B cell (primary cell): ENCODE measurements around the gene PRKN. TPM values are rescaled to one million over a fixed set of nuclear protein-coding genes. Genes with fewer than 3 reads are reported as not detected.
"Not testable (repeated sequence)": the region's sequence is repeated elsewhere in the genome, so short reads cannot be mapped to it uniquely, and the experiment has no call there.

Source experiments
- ATAC-seq: fragments of 200-7000 bp; cut with Tn5 transposase; one replicate; pipeline ENCODE4 v1.10.0; 2021; ENCODE audit warnings: low read depth, mild to moderate bottlenecking, moderate number of reproducible peaks, moderate library complexity
- CTCF ChIA-PET: fragments of 350-600 bp; sonication (Branson Sonifier 250); formaldehyde crosslinking; loops from one replicate; lab custom pipeline; 2021; ENCODE audit warnings: antibody characterized with exemption, inconsistent platforms; lab: Charles Lee
- POLR2A ChIA-PET: fragments of 350-600 bp; sonication (Branson Sonifier 250); formaldehyde crosslinking; loops from one replicate; lab custom pipeline; 2021; ENCODE audit warnings: antibody characterized with exemption; lab: Charles Lee
- DNase-seq: peaks from one replicate; pipeline ENCODE4 v3.0.0; 2013
- H2AFZ ChIP-seq: 2 replicates; pipeline ENCODE4 v1.6.1; 2012; ENCODE audit warnings: mild to moderate bottlenecking, low read depth, low read length; ENCODE audit not compliant: insufficient read depth, poor library complexity, severe bottlenecking
- H3K27ac ChIP-seq, 2 donors: 1 replicate in 1 of 2; 2 replicates in 1 of 2; pipeline ENCODE4 v1.5.1; 2012 to 2013; ENCODE audit warnings: low read length in 2 of 2, mild to moderate bottlenecking in 2 of 2, moderate library complexity in 1 of 2
- H3K27me3 ChIP-seq, 4 experiments: fragments of 200-600 bp in 1 of 4; sonication (generic) in 1 of 4; replicated peaks in 1 of 4; 1 replicate in 2 of 4; 2 replicates in 2 of 4; pipeline versions ENCODE4 v1.6.1 to v1.7.0; 2013 to 2016; ENCODE audit warnings: low read length in 3 of 4, mild to moderate bottlenecking in 2 of 4, mixed read lengths in 1 of 4, moderate library complexity in 1 of 4; ENCODE audit not compliant: insufficient read depth in 4 of 4, control insufficient read depth in 3 of 4; ENCODE audit errors: control extremely low read depth in 1 of 4
- H3K36me3 ChIP-seq, 2 experiments: replicated peaks in 1 of 2; 1 replicate in 1 of 2; 2 replicates in 1 of 2; pipeline versions ENCODE4 v1.6.1 to v1.7.1; 2013; ENCODE audit warnings: low read length in 1 of 2; ENCODE audit not compliant: insufficient read depth in 2 of 2, control insufficient read depth in 1 of 2; ENCODE audit errors: control extremely low read depth in 1 of 2, extremely low read depth in 1 of 2
- H3K4me1 ChIP-seq, 2 donors: fragments of 200-600 bp in 1 of 2; sonication (generic) in 1 of 2; 1 replicate in 1 of 2; 2 replicates in 1 of 2; pipeline versions ENCODE4 v1.5.1 to v1.6.1; 2013 to 2017; ENCODE audit warnings: low read length in 2 of 2; ENCODE audit not compliant: control insufficient read depth in 2 of 2, insufficient read depth in 2 of 2
- H3K4me2 ChIP-seq: replicated peaks from 2 replicates; pipeline ENCODE3; 2012; ENCODE audit warnings: mild to moderate bottlenecking, low read depth, low read length; ENCODE audit not compliant: poor library complexity, severe bottlenecking
- H3K4me3 ChIP-seq, 5 experiments: fragments of 200-600 bp in 1 of 5; sonication (generic) in 1 of 5; 1 replicate in 3 of 5; 2 replicates in 2 of 5; pipeline versions ENCODE4 v1.5.1 to v1.7.0; 2011 to 2016; ENCODE audit warnings: low read length in 4 of 5, mild to moderate bottlenecking in 4 of 5, low read depth in 2 of 5, control low read depth in 1 of 5, moderate library complexity in 1 of 5; ENCODE audit not compliant: insufficient read depth in 1 of 5; ENCODE audit errors: control extremely low read depth in 1 of 5, extremely low read depth in 1 of 5
- H3K79me2 ChIP-seq: fragments of 200-600 bp; sonication (generic); one replicate; pipeline ENCODE4 v1.6.0; 2016; ENCODE audit warnings: low read length; ENCODE audit not compliant: control insufficient read depth, insufficient read depth
- H3K9ac ChIP-seq: fragments of 200-600 bp; sonication (generic); 2 replicates; pipeline ENCODE4 v1.6.1; 2017; ENCODE audit warnings: mild to moderate bottlenecking, low read length, moderate library complexity
- H3K9me3 ChIP-seq, 3 donors: one replicate each; pipeline versions ENCODE4 v1.6.1 to v1.7.1; 2013; ENCODE audit warnings: low read length in 2 of 3; ENCODE audit not compliant: control insufficient read depth in 2 of 3, insufficient read depth in 1 of 3; ENCODE audit errors: control extremely low read depth in 1 of 3
- H4K20me1 ChIP-seq: 2 replicates; pipeline ENCODE4 v1.6.0; 2012; ENCODE audit warnings: mild to moderate bottlenecking, low read length; ENCODE audit not compliant: insufficient read depth, control insufficient read depth, poor library complexity, severe bottlenecking
- H3K27ac Mint-ChIP-seq: one replicate; pipeline ENCODE4 v1.8.0; 2021; ENCODE audit warnings: mixed read lengths
- H3K27me3 Mint-ChIP-seq: one replicate; pipeline ENCODE4 v1.8.0; 2021; ENCODE audit warnings: mixed read lengths
- H3K4me1 Mint-ChIP-seq: one replicate; pipeline ENCODE4 v1.8.0; 2021; ENCODE audit warnings: mixed read lengths
- H3K4me3 Mint-ChIP-seq: one replicate; pipeline ENCODE4 v1.8.0; 2021; ENCODE audit warnings: mixed read lengths
- H3K9me3 Mint-ChIP-seq: one replicate; pipeline ENCODE4 v1.8.0; 2022; ENCODE audit warnings: mixed read lengths; ENCODE audit not compliant: insufficient read depth
- EZH2 ChIP-seq: IDR thresholded peaks from 2 replicates; pipeline ENCODE4 v1.6.1; 2012; ENCODE audit warnings: borderline replicate concordance, low read depth, mild to moderate bottlenecking, moderate library complexity, low read length; ENCODE audit not compliant: insufficient read depth, poor library complexity, severe bottlenecking
- WGBS: methylation state at CpG from one replicate; pipeline ENCODE4 v1.1.5; 2013; ENCODE audit warnings: missing lambda C conversion rate; ENCODE audit not compliant: insufficient coverage; 5-methylcytosine and 5-hydroxymethylcytosine counted together
- intact Hi-C: fragments of 100-400 bp; cut with micrococcal nuclease; formaldehyde crosslinking; loops from one replicate; pipeline ENCODE4 v1.10.0; 2022
- polyA plus RNA-seq: library from polyadenylated mRNA; depleted of rRNA; stranded (reverse); fragments of >200 nt; gene quantifications from 2 replicates; pipeline ENCODE4 v1.2.3, GENCODE V29; 2012
- total RNA-seq, 2 donors: library from RNA; stranded (reverse); fragments of 120-200 nt in 1 of 2; gene quantifications; 1 replicate in 1 of 2; 2 replicates in 1 of 2; pipeline versions ENCODE4 v1.2.3 to v1.2.4, GENCODE V29; 2013 to 2022
- TF ChIP-seq, protein P1 (sequence below): fragments of 200-600 bp; IDR thresholded peaks from one replicate; pipeline ENCODE4 v1.8.0; 2022; ENCODE audit warnings: antibody characterized with exemption, mild to moderate bottlenecking

PRKN gene
- total and polyA plus RNA-seq, 2 donors (not counting 1 experiment from before 2014, with no cell fraction given), result 1.6 to 6.2 TPM

DNA sequence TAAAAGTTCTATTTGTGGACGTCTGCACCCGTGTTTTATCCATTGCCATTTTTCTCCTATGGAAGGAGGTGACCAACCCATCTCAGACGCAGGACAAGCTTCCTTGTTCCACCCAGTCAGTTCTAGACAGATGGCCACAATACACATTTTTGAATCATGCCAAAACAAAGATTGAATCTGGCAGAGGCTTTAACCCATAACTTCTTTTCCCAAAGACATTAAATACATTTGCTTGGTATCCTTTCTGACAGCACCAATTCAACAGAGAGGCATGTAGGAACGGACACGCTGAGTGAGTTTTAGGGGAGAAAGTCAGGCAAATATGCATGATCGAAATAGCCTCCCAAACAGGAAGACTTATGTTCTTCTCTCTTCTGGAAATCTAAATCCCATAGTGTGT, 901.1 kb downstream of the PRKN start:
- H3K4me3 Mint-ChIP-seq, result no peak overlapping the region
- H3K4me1 Mint-ChIP-seq, result no peaks in the 10 kb centered on the region
- Histone ChIP-seq H4K20me1 (no peaks in the 10 kb centered on the region), H3K4me2 (no peak overlapping the region), H3K27me3 (no peaks in the 10 kb centered on the region), H3K4me3 (no peak overlapping the region), H3K79me2 (no peaks in the 10 kb centered on the region), H3K9me3 (no peaks in the 10 kb centered on the region), H3K36me3 (no peaks in the 10 kb centered on the region), H3K4me1 (no peaks in the 10 kb centered on the region), H3K9ac (no peak overlapping the region), H2AFZ (no peak overlapping the region), H3K27ac (no peak overlapping the region)
- H3K27me3 Mint-ChIP-seq, result peaks cover 5% of the 10 kb centered on the region
- TF ChIP-seq, protein P1, sequence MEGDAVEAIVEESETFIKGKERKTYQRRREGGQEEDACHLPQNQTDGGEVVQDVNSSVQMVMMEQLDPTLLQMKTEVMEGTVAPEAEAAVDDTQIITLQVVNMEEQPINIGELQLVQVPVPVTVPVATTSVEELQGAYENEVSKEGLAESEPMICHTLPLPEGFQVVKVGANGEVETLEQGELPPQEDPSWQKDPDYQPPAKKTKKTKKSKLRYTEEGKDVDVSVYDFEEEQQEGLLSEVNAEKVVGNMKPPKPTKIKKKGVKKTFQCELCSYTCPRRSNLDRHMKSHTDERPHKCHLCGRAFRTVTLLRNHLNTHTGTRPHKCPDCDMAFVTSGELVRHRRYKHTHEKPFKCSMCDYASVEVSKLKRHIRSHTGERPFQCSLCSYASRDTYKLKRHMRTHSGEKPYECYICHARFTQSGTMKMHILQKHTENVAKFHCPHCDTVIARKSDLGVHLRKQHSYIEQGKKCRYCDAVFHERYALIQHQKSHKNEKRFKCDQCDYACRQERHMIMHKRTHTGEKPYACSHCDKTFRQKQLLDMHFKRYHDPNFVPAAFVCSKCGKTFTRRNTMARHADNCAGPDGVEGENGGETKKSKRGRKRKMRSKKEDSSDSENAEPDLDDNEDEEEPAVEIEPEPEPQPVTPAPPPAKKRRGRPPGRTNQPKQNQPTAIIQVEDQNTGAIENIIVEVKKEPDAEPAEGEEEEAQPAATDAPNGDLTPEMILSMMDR, result no peak
- no peak for TF ChIP-seq EZH2
- ATAC-seq (no peak), DNase-seq (no peak)
- no peaks in the 10 kb centered on the region for H3K9me3 Mint-ChIP-seq
- intact Hi-C loops, result no loop called here
- POLR2A ChIA-PET, result no interaction called here
- H3K27ac Mint-ChIP-seq, result no peak overlapping the region
- WGBS, result 94% methylated on average over 5 of the region's 6 CpGs
- CTCF ChIA-PET, result no interaction called here

DNA sequence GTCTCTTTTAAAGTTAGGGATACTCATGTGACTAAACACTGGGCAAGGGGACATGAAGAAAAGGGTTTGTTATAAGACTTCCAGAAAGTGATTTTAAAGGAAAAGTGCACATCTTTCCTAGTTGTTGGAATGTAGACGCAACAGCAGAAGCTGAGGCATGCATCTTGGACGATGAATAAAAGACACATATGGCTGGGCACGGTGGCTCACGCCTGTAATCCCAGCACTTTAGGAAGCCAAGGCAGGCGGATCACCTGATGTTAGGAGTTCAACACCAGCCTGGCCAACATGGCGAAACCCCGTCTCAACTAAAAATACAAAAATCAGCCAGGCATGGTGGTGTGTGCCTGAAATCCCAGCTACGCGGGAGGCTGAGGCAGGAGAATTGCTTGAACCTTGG, 905.4 kb downstream of the PRKN start:
- H3K4me1 ChIP-seq, H3K4me2 ChIP-seq, H4K20me1 ChIP-seq, ATAC-seq, H3K9me3 ChIP-seq, H3K4me1 Mint-ChIP-seq, H2AFZ ChIP-seq, intact Hi-C loops, H3K9ac ChIP-seq, H3K27me3 Mint-ChIP-seq, POLR2A ChIA-PET, CTCF ChIA-PET, H3K27ac ChIP-seq, DNase-seq, H3K4me3 ChIP-seq, H3K9me3 Mint-ChIP-seq, H3K79me2 ChIP-seq, H3K27me3 ChIP-seq, H3K27ac Mint-ChIP-seq, H3K4me3 Mint-ChIP-seq, H3K36me3 ChIP-seq: not testable (repeated sequence)
- 98% methylated on average over 9 of the region's 9 CpGs for WGBS
